ENCODE data around the gene PTEN.
A peak's percentile ranks its signal among the peaks of the same experiment; 100 is the strongest.
"Not testable (repeated sequence)": the region's sequence is repeated elsewhere in the genome, so short reads cannot be mapped to it uniquely, and the experiment has no call there.

Gene PTEN

GRCh38 chr10:87845624-87845998 lies 17.8 kb upstream of the PTEN start:
- DNase-seq (ENCODE audit: low read depth in 2 of 2): no peak

- no peak for DNase-seq (ENCODE audit: low read depth in 2 of 2)
Measured at GRCh38 chr10:87846023-87846422, 17.4 kb upstream of the PTEN start.

GRCh38 chr10:87846711-87847110 lies 16.7 kb upstream of the PTEN start:
- DNase-seq (ENCODE audit: low read depth in 2 of 2): not testable (repeated sequence)

- DNase-seq (ENCODE audit: low read depth in 2 of 2): no peak
Measured at GRCh38 chr10:87847550-87847949, 15.9 kb upstream of the PTEN start.

GRCh38 chr10:87849001-87849400 lies 14.4 kb upstream of the PTEN start:
- no peak for DNase-seq (ENCODE audit: low read depth in 2 of 2)

- peak in 1 of 2 donors; percentile 45 for DNase-seq (ENCODE audit: low read depth in 2 of 2)
Measured at GRCh38 chr10:87850742-87851205, 12.7 kb upstream of the PTEN start.

- no peak for DNase-seq (ENCODE audit: low read depth in 2 of 2)
Measured at GRCh38 chr10:87852089-87852488, 11.3 kb upstream of the PTEN start.

GRCh38 chr10:87855247-87855646 lies 8.2 kb upstream of the PTEN start:
- DNase-seq (ENCODE audit: low read depth in 2 of 2): not testable (repeated sequence)

- DNase-seq (ENCODE audit: low read depth in 2 of 2): not testable (repeated sequence)
Measured at GRCh38 chr10:87855665-87856064, 7.8 kb upstream of the PTEN start.

GRCh38 chr10:87860156-87860795 lies 3.1 kb upstream of the PTEN start:
- no peak for DNase-seq (ENCODE audit: low read depth in 2 of 2)

GRCh38 chr10:87860816-87861403 lies 2.5 kb upstream of the PTEN start:
- DNase-seq (ENCODE audit: low read depth in 2 of 2): no peak

- DNase-seq (ENCODE audit: low read depth in 2 of 2): peak in 1 of 2 donors; percentile 7
Measured at GRCh38 chr10:87861566-87861952, 1.9 kb upstream of the PTEN start.

GRCh38 chr10:87861953-87862678 lies 1.3 kb upstream of the PTEN start:
- DNase-seq (ENCODE audit: low read depth in 2 of 2): peak; percentile 88 to 89

- peak in 1 of 2 donors; percentile 52 for DNase-seq (ENCODE audit: low read depth in 2 of 2)
Measured at GRCh38 chr10:87862679-87863052, 759 bp upstream of the PTEN start.

- DNase-seq (ENCODE audit: low read depth in 2 of 2): peak in 1 of 2 donors; percentile 11
Measured at GRCh38 chr10:87863951-87864495, 598 bp downstream of the PTEN start.

- no peak for DNase-seq (ENCODE audit: low read depth in 2 of 2)
Measured at GRCh38 chr10:87864496-87865059, 1.2 kb downstream of the PTEN start.

- DNase-seq (ENCODE audit: low read depth in 2 of 2): no peak
Measured at GRCh38 chr10:87865241-87865881, 1.9 kb downstream of the PTEN start.

- no peak for DNase-seq (ENCODE audit: low read depth in 2 of 2)
Measured at GRCh38 chr10:87866412-87866974, 3.1 kb downstream of the PTEN start.

- DNase-seq (ENCODE audit: low read depth in 2 of 2): no peak
Measured at GRCh38 chr10:87867453-87867852, 4.0 kb downstream of the PTEN start.

- DNase-seq (ENCODE audit: low read depth in 2 of 2): no peak
Measured at GRCh38 chr10:87868277-87868676, 4.9 kb downstream of the PTEN start.

GRCh38 chr10:87869139-87869538 lies 5.7 kb downstream of the PTEN start:
- DNase-seq (ENCODE audit: low read depth in 2 of 2): not testable (repeated sequence)

Data from stimulated activated CD4-positive, alpha-beta T cell treated with anti-CD3 and anti-CD28 coated beads, Interleukin-1b, Interleukin-23, amount 100 ng/mL, for 4 hours (primary cell).